H1 (cell line): ENCODE measurements around the gene TAOK2. TPM values are rescaled to one million over a fixed set of nuclear protein-coding genes. Genes with fewer than 3 reads are reported as not detected.

Source experiments
- CTCF ChIA-PET: fragments of 300-600 bp; sonication (Branson Sonifier 250); formaldehyde crosslinking; loops from one replicate; lab custom pipeline; 2021; ENCODE audit not compliant: partially characterized antibody; lab: Charles Lee
- POLR2A ChIA-PET: fragments of 300-600 bp; sonication (Branson Sonifier 250); formaldehyde crosslinking; loops from one replicate; lab custom pipeline; 2021; ENCODE audit warnings: inconsistent platforms; ENCODE audit not compliant: partially characterized antibody; lab: Charles Lee
- DNase-seq, 2 experiments: peaks; one replicate each; pipeline versions ENCODE4 v3.0.0 to v3.0.0-alpha.2; 2010 to 2022; ENCODE audit warnings: low spot score in 2 of 2, low read depth in 1 of 2, mixed read lengths in 1 of 2
- FAIRE-seq: peaks from 2 replicates; lab custom pipeline; 2011; peaks lifted over from hg19 to GRCh38; lab: Jason Lieb, UNC
- H2AFZ ChIP-seq: 2 replicates; pipeline ENCODE4 v1.8.1; 2012; ENCODE audit warnings: low read length, inconsistent platforms
- H2AK5ac ChIP-seq: 2 replicates; pipeline ENCODE4 v1.6.1; 2013; ENCODE audit warnings: low read depth, low read length
- H2BK120ac ChIP-seq: replicated peaks from 2 replicates; pipeline ENCODE3; 2013; ENCODE audit warnings: low read depth, low read length, inconsistent platforms
- H2BK12ac ChIP-seq: 2 replicates; pipeline ENCODE4 v1.6.1; 2013; ENCODE audit warnings: low read depth, low read length
- H2BK15ac ChIP-seq: 2 replicates; pipeline ENCODE4 v1.6.1; 2013; ENCODE audit warnings: low read length
- H2BK20ac ChIP-seq: 2 replicates; pipeline ENCODE4 v1.6.1; 2013; ENCODE audit warnings: low read length
- H2BK5ac ChIP-seq: 2 replicates; pipeline ENCODE4 v1.6.1; 2013; ENCODE audit warnings: low read depth, low read length
- H3K14ac ChIP-seq: 2 replicates; pipeline ENCODE4 v1.6.1; 2013; ENCODE audit warnings: inconsistent platforms; ENCODE audit not compliant: insufficient read length
- H3K18ac ChIP-seq: 2 replicates; pipeline ENCODE4 v1.6.1; 2013; ENCODE audit warnings: low read length; ENCODE audit errors: extremely low read depth
- H3K23ac ChIP-seq: 2 replicates; pipeline ENCODE4 v1.6.1; 2013; ENCODE audit warnings: inconsistent platforms; ENCODE audit not compliant: insufficient read length
- H3K23me2 ChIP-seq: 2 replicates; pipeline ENCODE4 v1.6.1; 2013; ENCODE audit warnings: low read depth, low read length
- H3K27ac ChIP-seq: 2 replicates; pipeline ENCODE4 v1.6.1; 2011; ENCODE audit warnings: low read depth, low read length, inconsistent platforms
- H3K27me3 ChIP-seq, 4 experiments: replicated peaks in 1 of 4; 1 replicate in 1 of 4; 2 replicates in 3 of 4; pipeline versions ENCODE4 v1.6.1 to v1.8.1; 2011 to 2013; ENCODE audit warnings: low read length in 3 of 4, mild to moderate bottlenecking in 3 of 4, inconsistent platforms in 2 of 4, mixed read lengths in 2 of 4, moderate library complexity in 1 of 4; ENCODE audit not compliant: control insufficient read depth in 3 of 4, insufficient read depth in 3 of 4; ENCODE audit errors: extremely low read depth in 1 of 4
- H3K36me3 ChIP-seq, 4 experiments: 2 replicates each; pipeline versions ENCODE4 v1.6.1 to v1.8.1; 2011 to 2013; ENCODE audit warnings: mild to moderate bottlenecking in 4 of 4, low read length in 3 of 4, moderate library complexity in 2 of 4, control low read depth in 1 of 4, inconsistent platforms in 1 of 4; ENCODE audit not compliant: insufficient read depth in 4 of 4, control insufficient read depth in 2 of 4
- H3K4ac ChIP-seq: replicated peaks from 2 replicates; pipeline ENCODE3; 2013; ENCODE audit warnings: low read length, low read depth, mixed read lengths, inconsistent platforms; ENCODE audit not compliant: insufficient read length
- H3K4me1 ChIP-seq, 4 experiments: replicated peaks in 1 of 4; 1 replicate in 1 of 4; 2 replicates in 3 of 4; pipeline versions ENCODE4 v1.6.1 to v1.8.1; 2011 to 2013; ENCODE audit warnings: low read length in 3 of 4, inconsistent platforms in 2 of 4, mixed read lengths in 1 of 4; ENCODE audit not compliant: insufficient read depth in 4 of 4, control insufficient read depth in 3 of 4
- H3K4me2 ChIP-seq, 2 experiments: 2 replicates each; pipeline versions ENCODE4 v1.6.1 to v1.8.1; 2011 to 2013; ENCODE audit warnings: low read depth in 2 of 2, low read length in 2 of 2, control low read depth in 1 of 2, inconsistent platforms in 1 of 2, mild to moderate bottlenecking in 1 of 2; ENCODE audit not compliant: insufficient read depth in 1 of 2
- H3K4me3 ChIP-seq, 4 experiments: fragments of 200-600, 300-600 bp in 1 of 4; sonication (generic), shearing (Covaris generic), sonication (Bioruptor Twin) in 1 of 4; 2 replicates each; pipeline versions ENCODE4 v1.5.1 to v1.8.1; 2011 to 2016; ENCODE audit warnings: low read length in 4 of 4, low read depth in 3 of 4, control low read depth in 2 of 4, inconsistent platforms in 2 of 4, mild to moderate bottlenecking in 2 of 4, mixed read lengths in 1 of 4, moderate library complexity in 1 of 4; ENCODE audit not compliant: insufficient read depth in 2 of 4; ENCODE audit errors: extremely low read depth in 1 of 4
- H3K56ac ChIP-seq: replicated peaks from 2 replicates; pipeline ENCODE3; 2013; ENCODE audit warnings: low read depth, mild to moderate bottlenecking, mixed read lengths, low read length, inconsistent platforms; ENCODE audit not compliant: insufficient read length
- H3K79me1 ChIP-seq: 2 replicates; pipeline ENCODE4 v1.6.1; 2013; ENCODE audit warnings: low read depth, low read length, control low read depth
- H3K79me2 ChIP-seq, 2 experiments: 2 replicates each; pipeline versions ENCODE4 v1.6.1 to v1.8.1; 2012 to 2013; ENCODE audit warnings: low read length in 2 of 2, mild to moderate bottlenecking in 2 of 2, inconsistent platforms in 1 of 2; ENCODE audit not compliant: insufficient read depth in 2 of 2, control insufficient read depth in 1 of 2
- H3K9ac ChIP-seq, 4 experiments: replicated peaks in 1 of 4; 1 replicate in 1 of 4; 2 replicates in 3 of 4; pipeline versions ENCODE4 v1.6.1 to v1.8.1; 2011 to 2013; ENCODE audit warnings: low read depth in 3 of 4, low read length in 3 of 4, control low read depth in 2 of 4, mild to moderate bottlenecking in 2 of 4, moderate library complexity in 2 of 4, inconsistent platforms in 1 of 4; ENCODE audit errors: extremely low read depth in 1 of 4
- H3K9me3 ChIP-seq, 2 experiments: 2 replicates each; pipeline versions ENCODE4 v1.6.1 to v1.8.1; 2012 to 2013; ENCODE audit warnings: mild to moderate bottlenecking in 2 of 2, moderate library complexity in 2 of 2, control low read depth in 1 of 2, inconsistent platforms in 1 of 2, low read depth in 1 of 2, low read length in 1 of 2, mixed read lengths in 1 of 2; ENCODE audit not compliant: insufficient read depth in 2 of 2
- H4K20me1 ChIP-seq, 2 experiments: replicated peaks in 1 of 2; 2 replicates each; pipeline versions ENCODE3 to v1.8.1; 2011 to 2013; ENCODE audit warnings: inconsistent platforms in 2 of 2, low read length in 2 of 2, mild to moderate bottlenecking in 1 of 2; ENCODE audit not compliant: insufficient read depth in 2 of 2, control insufficient read depth in 1 of 2
- H4K5ac ChIP-seq: 2 replicates; pipeline ENCODE4 v1.6.1; 2013; ENCODE audit warnings: low read length, low read depth, mixed read lengths, inconsistent platforms; ENCODE audit not compliant: insufficient read length
- H4K8ac ChIP-seq: 2 replicates; pipeline ENCODE4 v1.8.0; 2013; ENCODE audit warnings: mild to moderate bottlenecking, moderate library complexity, low read length, inconsistent platforms; ENCODE audit not compliant: insufficient read depth; ENCODE audit errors: extremely low read depth
- H4K91ac ChIP-seq: replicated peaks from 2 replicates; pipeline ENCODE3; 2013; ENCODE audit warnings: low read length, mixed read lengths, inconsistent platforms; ENCODE audit not compliant: insufficient read length
- BACH1 ChIP-seq: IDR thresholded peaks from 2 replicates; pipeline ENCODE4 v1.6.1; 2012; ENCODE audit warnings: low read length, improper control_type of control experiment
- BCL11A ChIP-seq, 2 experiments: IDR thresholded peaks; one replicate each; pipeline ENCODE4 v1.6.1; 2011; ENCODE audit warnings: low read depth in 2 of 2, low read length in 2 of 2, mild to moderate bottlenecking in 2 of 2
- EGR1 ChIP-seq: IDR thresholded peaks from 2 replicates; pipeline ENCODE4 v1.6.1; 2011; ENCODE audit warnings: low read depth, low read length, borderline replicate concordance
- KDM4A ChIP-seq: IDR thresholded peaks from one replicate; pipeline ENCODE4 v1.7.1; 2012; ENCODE audit warnings: low read depth, mild to moderate bottlenecking, moderate library complexity, low read length, inconsistent platforms; ENCODE audit not compliant: severe bottlenecking
- RBBP5 ChIP-seq: IDR thresholded peaks from 2 replicates; pipeline ENCODE4 v1.7.1; 2012; ENCODE audit warnings: low read depth, mild to moderate bottlenecking, inconsistent platforms, low read length, moderate library complexity, borderline replicate concordance
- SIN3A ChIP-seq, 2 experiments: IDR thresholded peaks in 1 of 2; conservative IDR thresholded peaks in 1 of 2; 2 replicates each; pipeline ENCODE4 v1.6.1; 2011 to 2012; ENCODE audit warnings: low read length in 2 of 2, improper control_type of control experiment in 1 of 2, low read depth in 1 of 2, mild to moderate bottlenecking in 1 of 2
- SP1 ChIP-seq: IDR thresholded peaks from 2 replicates; pipeline ENCODE4 v1.6.1; 2011; ENCODE audit warnings: low read depth, low read length
- SP2 ChIP-seq: IDR thresholded peaks from 2 replicates; pipeline ENCODE4 v1.6.1; 2012; ENCODE audit warnings: mild to moderate bottlenecking, low read length, inconsistent platforms
- YY1 ChIP-seq: IDR thresholded peaks from 2 replicates; pipeline ENCODE4 v1.6.1; 2011; ENCODE audit warnings: low read depth, mild to moderate bottlenecking, low read length
- WGBS, 2 experiments: shearing (Covaris generic) in 1 of 2; methylation state at CpG; one replicate each; pipeline versions ENCODE4 v1.1.6 to v1.1.7; 2013 to 2015; ENCODE audit warnings: low lambda C conversion rate in 2 of 2, mixed read lengths in 2 of 2, inconsistent platforms in 1 of 2, low coverage in 1 of 2, missing lambda C conversion rate in 1 of 2; ENCODE audit not compliant: insufficient replicate concordance in 2 of 2, insufficient coverage in 1 of 2, insufficient read length in 1 of 2; ENCODE audit errors: extremely low coverage in 1 of 2, missing lambda C conversion rate in 1 of 2; 5-methylcytosine and 5-hydroxymethylcytosine counted together
- polyA plus RNA-seq, 7 experiments: library from polyadenylated mRNA; depleted of rRNA in 3 of 7; stranded (reverse) in 5 of 7; unstranded in 2 of 7; fragments of >200 nt in 5 of 7; fragments of 200-250 nt in 2 of 7; gene quantifications; 1 replicate in 5 of 7; 2 replicates in 1 of 7; 4 replicates in 1 of 7; pipeline versions ENCODE4 v1.2.1 to v1.2.3, GENCODE V29; 2011 to 2013; ENCODE audit warnings: missing spikeins in 2 of 7, mixed read lengths in 2 of 7
- total RNA-seq: library from RNA; stranded (reverse); fragmentation: NEBNext Ultra II Directional; extraction: Animal tissue kit (Norgen Biotek cat#: 25700); gene quantifications from 2 replicates; pipeline ENCODE4 v1.2.1, GENCODE V29; 2021
- TF ChIP-seq, protein P1 (sequence below): IDR thresholded peaks from 2 replicates; pipeline ENCODE4 v1.6.1; 2012; ENCODE audit warnings: inconsistent platforms

Gene TAOK2
- total and polyA plus RNA-seq, 2 of the 8 experiments (the other 6 are each of a cell fraction or from before 2014, with no cell fraction given), result 13.5 to 32.6 TPM

DNA sequence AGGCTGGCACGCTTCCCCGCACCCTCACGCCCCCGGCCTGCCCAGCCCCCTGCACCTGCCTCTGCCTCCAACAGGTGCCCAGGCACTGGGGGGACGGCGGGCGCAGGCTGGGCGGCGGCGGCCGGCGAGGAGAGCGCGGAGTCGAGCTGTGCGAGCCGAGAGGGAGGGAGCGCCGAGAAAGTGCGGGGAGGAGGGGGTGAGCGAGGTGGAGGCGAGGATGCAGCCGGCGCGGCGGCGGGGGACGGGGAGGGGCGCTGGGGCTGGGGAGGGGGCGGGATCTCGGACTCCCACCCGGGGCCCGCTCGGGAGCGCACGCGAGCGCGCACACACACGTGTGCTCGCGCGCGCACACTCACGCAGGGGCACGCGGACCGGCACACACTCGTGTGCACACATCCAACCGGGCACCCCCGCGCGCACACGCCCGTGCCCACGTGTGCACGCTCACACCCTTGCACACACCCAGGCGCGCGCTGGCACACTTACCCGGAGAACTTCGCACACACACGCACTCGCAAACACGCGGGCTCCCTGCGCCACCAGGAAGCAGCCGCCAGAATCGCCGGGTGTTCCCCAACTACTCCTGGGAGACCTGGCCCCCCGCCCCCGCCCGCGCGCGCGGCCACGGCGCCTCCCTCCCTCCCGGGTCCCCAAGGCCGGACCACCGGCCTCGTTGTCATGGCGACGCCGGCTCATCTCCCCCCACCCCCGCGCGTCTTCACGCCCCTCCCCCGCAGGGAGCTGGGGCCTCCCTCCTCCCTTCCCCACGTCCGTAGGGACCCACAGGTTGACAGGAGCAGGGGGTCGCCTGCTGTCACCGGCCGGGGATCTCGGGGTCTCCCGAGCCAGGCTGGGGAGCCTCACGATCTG lies 37.4 kb downstream of the TAOK2 start, which contains the start of gene DOC2A:
TSS of gene DOC2A (minus strand) at position 184 of the 870 bp plus-strand sequence. CDS start 805 bp downstream, outside the sequence.
- Histone ChIP-seq H3K4me1 (peaks cover 0 to 19% (median 13%) of the 10 kb centered on the region in 4 experiments; a peak in 6 of 7 replicates), H2BK20ac (no peak within 1 kb of the TSS), H3K27me3 (peaks cover 0 to 23% (median 13%) of the 10 kb centered on the region in 4 experiments; a peak in 5 of 7 replicates), H3K14ac (no peak within 1 kb of the TSS), H3K36me3 (peaks cover 0 to 2% (median 0%) of the 10 kb centered on the region in 4 experiments; a peak in 1 of 8 replicates), H3K9ac (peak within 1 kb of the TSS in 1 of 4 experiments; percentile 36; a peak in 1 of 7 replicates), H4K20me1 (peaks cover 1 to 6% of the 10 kb centered on the region in 2 experiments), H3K18ac (no peak within 1 kb of the TSS; the same call in 1 of the 2 replicates), H4K8ac (no peak within 1 kb of the TSS; the same call in 1 of the 2 replicates), H2BK15ac (peak within 1 kb of the TSS; percentile 31; the same call in 1 of the 2 replicates), H3K27ac (no peak within 1 kb of the TSS), H2AFZ (no peak within 1 kb of the TSS; the same call in 1 of the 2 replicates), H2BK5ac (peak within 1 kb of the TSS; percentile 24; the same call in 1 of the 2 replicates), H3K23me2 (peaks cover 16% of the 10 kb centered on the region), H2BK12ac (peak within 1 kb of the TSS; percentile 68; the same call in 1 of the 2 replicates), H2BK120ac (peak within 1 kb of the TSS; percentile 54), H3K56ac (no peak within 1 kb of the TSS), H3K4me2 (peak within 1 kb of the TSS; percentile 77 to 96), H4K91ac (peak within 1 kb of the TSS; percentile 85), H3K79me1 (no peaks in the 10 kb centered on the region), H2AK5ac (0 out of 2 replicates have a peak within 1 kb of the TSS, but pooled peaks have one; percentile 13), H3K9me3 (no peaks in the 10 kb centered on the region), H3K79me2 (no peaks in the 10 kb centered on the region), H3K23ac (no peak within 1 kb of the TSS), H3K4ac (no peak within 1 kb of the TSS), H3K4me3 (peak within 1 kb of the TSS; percentile 45 to 79 (median 74))
- CTCF ChIA-PET, result interaction anchor here (1.2 to 3.1 kb wide), 2 partner anchors 11 to 163 kb away, joined by 3 to 10 read pairs; no protein-coding TSS in a partner anchor
- FAIRE-seq, result no peak
- 0% methylated on average over 9 of the region's 99 CpGs; no CpG with 5 or more reads in 1 of the 2 experiments for WGBS, 2 experiments
- POLR2A ChIA-PET, result interaction anchor here (0.7 to 2.6 kb wide), 6 partner anchors 10 to 198 kb away, joined by 3 to 10 read pairs (median 4); partner anchors contain the start of genes HIRIP3 and TLCD3B
- peak in 1 of 2 experiments; percentile 81 for DNase-seq
- TF ChIP-seq, protein P1, sequence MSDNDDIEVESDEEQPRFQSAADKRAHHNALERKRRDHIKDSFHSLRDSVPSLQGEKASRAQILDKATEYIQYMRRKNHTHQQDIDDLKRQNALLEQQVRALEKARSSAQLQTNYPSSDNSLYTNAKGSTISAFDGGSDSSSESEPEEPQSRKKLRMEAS, result peak; percentile 65; the same call in 1 of the 2 replicates
- TF ChIP-seq KDM4A (peak; percentile 69), YY1 (peak; percentile 46; the same call in 1 of the 2 replicates), SP2 (no peak), EGR1 (peak; percentile 73; the same call in 1 of the 2 replicates), SIN3A (conservative IDR thresholded peaks at IDR 0.05 in 1 of 2, IDR thresholded peaks at IDR 0.05 in 1 of 2; ENCODE audit: low read depth in 1 of 2, low read length in 2 of 2) (peak in 1 of 2 experiments; percentile 18; a peak in 1 of 4 replicates), BCL11A (IDR thresholded peaks at IDR 0.05; ENCODE audit: low read depth in 2 of 2, low read length in 2 of 2) (no peak), SP1 (no peak), BACH1 (0 out of 2 replicates have a peak, but pooled peaks have one; percentile 29), RBBP5 (peak; percentile 50)
- TF ChIP-seq, all 59 proteins: peak for 7
- no peak within 1 kb of the TSS for H4K5ac ChIP-seq
